GF-D8 (cell line): ENCODE measurements around the gene ZNF174.
A peak's percentile ranks its signal among the peaks of the same experiment; 100 is the strongest.

Experiments
- DNase-seq: peaks from one replicate; lab custom pipeline; 2025; lab: John Stamatoyannopoulos, UW

ZNF174 gene

DNA sequence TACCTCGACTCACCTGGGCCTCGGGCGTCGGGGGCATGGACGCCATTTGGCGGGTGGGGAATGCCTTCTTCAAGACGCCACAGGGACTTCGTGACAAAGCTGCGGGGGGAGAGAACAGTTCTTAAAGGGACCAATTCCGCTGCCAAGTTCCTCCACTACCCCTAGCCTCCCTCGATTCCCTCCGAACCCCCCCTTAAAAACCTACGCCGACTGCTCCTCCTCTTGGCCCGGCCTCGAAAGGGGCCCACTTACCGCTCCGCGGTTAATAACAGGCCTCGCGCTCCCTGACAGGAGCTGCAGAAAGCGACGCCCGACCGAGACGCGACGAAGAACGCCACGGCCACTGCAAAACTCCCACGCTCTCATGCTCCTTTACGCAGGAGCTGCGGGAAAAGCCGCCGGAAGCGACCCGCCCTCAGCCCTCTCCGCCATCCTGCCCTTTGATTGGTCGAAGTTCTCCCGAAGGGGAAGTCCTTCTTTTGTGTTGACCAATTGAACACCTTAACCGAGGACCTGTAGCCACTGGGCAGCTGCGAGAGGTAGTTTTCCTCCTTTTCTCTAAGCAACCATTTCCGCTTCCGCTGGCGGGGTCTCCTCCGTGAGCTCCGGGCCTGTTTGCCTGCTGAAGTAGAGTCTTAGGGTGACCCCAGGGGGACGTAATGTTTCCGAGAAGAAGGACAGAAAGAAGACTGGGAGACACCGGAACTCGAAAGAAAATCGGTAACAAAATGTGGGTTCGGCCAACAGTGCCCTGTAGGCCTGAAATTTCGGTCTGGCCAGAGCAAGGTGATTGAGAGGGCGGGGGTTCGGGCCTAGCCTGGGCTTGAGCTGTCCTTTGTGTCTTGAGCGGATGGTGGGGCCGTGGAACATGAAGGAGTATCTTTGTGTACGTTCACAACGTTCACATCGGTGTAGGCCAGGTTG is 42.4 kb downstream of the ZNF174 start, which contains the start of the genes NAA60 and ZNF597:
TSS of gene NAA60 (plus strand) at position 573 of the 924 bp plus-strand sequence. CDS start 32,548 bp downstream, outside the sequence.
TSS of gene ZNF597 (minus strand) at position 397 of the 924 bp plus-strand sequence. CDS start at position 46, 351 bp downstream.
- peak; percentile 87 for DNase-seq

GRCh38 chr16:3444032-3444388 is 43.0 kb downstream of the ZNF174 start:
- no peak for DNase-seq

DNA sequence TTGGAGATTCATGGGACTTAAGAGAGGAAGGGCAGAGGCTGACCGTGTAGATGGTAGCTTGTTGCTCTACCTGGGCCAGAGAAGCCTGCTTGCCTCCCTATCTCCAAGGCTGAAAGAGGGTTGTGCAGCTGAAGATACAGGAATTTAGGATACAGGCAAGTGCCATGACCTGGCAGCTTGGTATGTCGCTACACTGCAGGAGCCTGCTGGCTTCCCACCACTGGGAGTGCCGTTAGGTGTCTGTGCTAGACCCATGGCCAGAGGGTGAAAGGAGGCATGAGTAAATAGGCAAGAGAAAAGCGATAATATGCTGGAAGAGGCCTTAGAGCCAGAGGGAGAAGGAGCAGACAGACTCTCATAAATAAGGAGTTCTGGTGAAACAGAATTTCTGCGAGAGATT is 53.1 kb downstream of the ZNF174 start:
- no peak for DNase-seq

- DNase-seq: peak; percentile 18
Measured at GRCh38 chr16:3454631-3455147, 53.7 kb downstream of the ZNF174 start.

DNA sequence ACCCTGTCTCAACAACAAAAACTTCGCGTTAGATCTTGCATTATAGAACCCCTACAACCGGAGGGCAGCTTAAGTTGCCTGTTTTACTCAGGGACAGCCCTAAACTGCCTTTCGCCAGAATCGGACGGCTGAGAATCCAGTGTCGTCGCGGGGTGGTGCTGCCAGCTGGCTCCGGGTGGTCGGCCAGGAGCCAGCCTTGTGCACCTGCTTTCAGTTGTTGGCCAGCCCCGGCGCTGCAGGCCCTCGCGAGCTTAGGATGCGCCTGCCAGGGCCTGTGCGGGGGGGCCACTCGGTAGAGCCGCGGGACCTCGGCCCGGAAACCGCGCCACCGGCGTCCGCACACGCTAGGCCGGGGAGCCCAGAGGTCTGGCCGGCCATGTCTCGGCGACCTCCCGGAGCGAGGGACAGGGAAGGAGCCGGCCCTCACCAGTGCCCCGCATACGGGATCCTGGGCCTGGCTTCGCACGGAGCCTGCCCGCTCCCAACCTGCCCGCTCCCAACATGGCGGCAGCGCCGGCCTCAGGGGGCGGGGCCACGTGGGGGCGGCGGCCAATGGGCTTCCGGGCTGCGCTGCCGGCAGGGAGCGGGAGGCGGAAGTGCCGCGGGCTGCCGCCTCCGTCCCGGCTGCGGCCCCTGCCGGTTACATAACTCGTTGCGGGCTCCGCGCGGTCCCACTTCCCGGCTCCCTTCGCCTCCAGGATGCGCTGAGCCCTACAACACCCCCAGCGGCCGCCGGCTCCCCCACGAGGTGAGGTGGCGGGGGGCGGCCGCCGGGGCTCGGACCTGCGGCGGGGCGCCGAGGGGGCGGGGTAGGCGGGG is 56.6 kb downstream of the ZNF174 start:
- DNase-seq: peak; percentile 68

DNA sequence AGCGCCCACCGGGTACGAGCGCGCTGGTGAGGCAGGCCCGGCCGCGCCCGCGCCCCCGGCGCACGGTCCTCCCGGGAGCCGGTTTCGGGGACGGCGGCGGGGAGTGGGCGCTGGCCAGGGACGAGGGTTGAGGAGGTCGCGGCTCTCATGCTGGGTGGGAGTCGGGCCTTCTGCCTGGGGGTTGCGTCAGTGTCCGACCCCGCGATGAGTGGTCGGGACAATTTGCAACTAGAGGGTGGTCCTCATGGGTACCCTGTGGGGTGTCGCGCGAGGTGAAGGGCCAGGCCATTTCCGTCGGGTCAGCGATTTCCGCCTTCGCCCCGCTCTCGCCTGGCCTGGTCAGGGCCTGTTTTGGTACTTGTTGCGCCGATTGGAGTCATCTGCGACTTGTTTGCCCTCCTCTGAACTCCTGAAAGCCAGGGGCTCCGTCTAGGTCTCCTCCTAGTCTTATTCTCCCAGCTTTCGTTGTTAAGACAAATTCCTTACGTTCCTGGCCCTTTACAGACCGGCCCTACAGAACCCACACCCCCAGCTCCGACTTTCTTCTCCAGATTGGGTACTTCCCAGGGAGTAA is 57.4 kb downstream of the ZNF174 start:
- no peak for DNase-seq

DNA sequence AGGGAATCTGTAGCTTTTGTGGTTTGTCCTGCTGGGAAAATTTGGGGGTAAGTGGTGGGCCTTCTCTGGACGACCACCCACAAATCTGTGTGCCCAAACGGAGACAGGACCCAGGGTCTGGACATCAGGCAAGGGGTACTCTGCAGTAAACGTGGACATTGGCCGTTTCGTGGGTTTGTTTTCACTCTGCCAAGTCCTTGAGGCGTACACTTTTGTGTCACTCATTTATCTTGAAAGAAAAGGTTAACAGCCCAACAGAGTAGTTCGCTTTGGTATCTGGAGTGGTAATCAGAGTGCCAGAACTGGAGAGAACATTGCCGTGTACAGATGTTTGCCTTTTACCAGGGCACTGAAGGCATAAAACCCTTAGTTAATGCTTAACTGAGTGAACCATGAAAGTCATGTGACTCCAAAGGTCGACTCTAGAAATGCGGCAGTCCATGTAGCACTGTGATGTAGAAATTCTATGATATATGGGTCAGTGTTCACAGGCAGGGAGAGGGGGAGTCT is 57.9 kb downstream of the ZNF174 start:
- no peak for DNase-seq
